BJ (cell line): ENCODE results near the gene CALD1. TPM values are rescaled to one million over a fixed set of nuclear protein-coding genes. Genes with fewer than 3 reads are reported as not detected.

Experiments
- CTCF ChIA-PET: fragments of 350-600 bp; formaldehyde crosslinking; extraction: SDS; loops from one replicate; lab custom pipeline; 2021; ENCODE audit warnings: antibody characterized with exemption, inconsistent platforms; lab: Yijun Ruan, JAX
- POLR2A ChIA-PET: fragments of 300-600 bp; sonication (Branson Sonifier 250); formaldehyde crosslinking; extraction: SDS; loops from one replicate; lab custom pipeline; 2021; ENCODE audit warnings: antibody characterized with exemption; lab: Charles Lee
- DNase-seq: peaks from one replicate; pipeline ENCODE4 v3.0.0-alpha.2; 2011; ENCODE audit warnings: low read depth
- H3K27me3 ChIP-seq: 2 replicates; pipeline ENCODE4 v1.6.0; 2011; ENCODE audit warnings: low read length; ENCODE audit not compliant: control insufficient read depth, insufficient read depth
- H3K36me3 ChIP-seq: 2 replicates; pipeline ENCODE4 v1.5.1; 2011; ENCODE audit warnings: low read length; ENCODE audit not compliant: control insufficient read depth, insufficient read depth
- H3K4me3 ChIP-seq: 2 replicates; pipeline ENCODE4 v1.5.1; 2011; ENCODE audit warnings: low read depth, mild to moderate bottlenecking, control low read depth, low read length
- polyA plus RNA-seq: library from polyadenylated mRNA; depleted of rRNA; stranded (reverse); fragments of >200 nt; gene quantifications from 2 replicates; pipeline ENCODE4 v1.2.3, GENCODE V29; 2011
- TF ChIP-seq, protein P1 (sequence below): IDR thresholded peaks from 2 replicates; pipeline ENCODE4 v1.5.1; 2011; ENCODE audit warnings: low read depth, mild to moderate bottlenecking, control low read depth, inconsistent platforms, low read length, moderate library complexity; ENCODE audit not compliant: insufficient read depth

CALD1 gene
- polyA plus RNA-seq, 1 experiment, result 1,629 TPM

DNA sequence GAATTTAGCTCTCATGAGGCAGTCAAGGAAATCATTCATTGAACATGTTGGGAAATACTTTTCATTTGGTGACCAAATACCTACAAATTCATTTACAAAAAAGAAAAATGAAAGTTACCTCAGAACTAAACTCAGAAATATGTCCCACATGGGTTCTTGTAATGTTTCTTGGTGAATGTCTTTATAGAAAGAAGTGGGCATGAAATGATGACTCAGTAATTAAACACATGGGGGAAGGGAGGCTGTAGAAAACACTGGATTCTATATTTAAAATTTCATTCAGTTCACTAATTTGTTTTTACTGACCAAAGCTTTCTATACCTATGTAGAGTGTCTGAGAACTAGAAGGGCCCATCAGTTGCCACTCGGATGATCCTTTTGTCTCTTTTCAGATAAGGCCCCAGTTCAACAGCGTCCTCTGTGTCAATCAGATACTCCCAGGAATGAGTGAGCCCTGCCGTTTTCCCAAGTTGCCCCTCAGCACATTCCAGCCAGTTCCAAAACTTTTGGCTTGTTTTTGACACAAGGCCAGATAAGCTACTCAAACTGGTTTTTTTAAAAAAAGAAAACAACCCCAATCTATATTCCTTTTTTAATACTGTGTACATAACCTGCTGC is 157.6 kb downstream of the CALD1 start:
- ChIA-PET CTCF (no interaction called here), POLR2A (interaction anchor here (0.5 kb wide), 1 partner anchor 149 kb away, joined by 3 read pairs; no protein-coding TSS in a partner anchor)
- TF ChIP-seq, protein P1, sequence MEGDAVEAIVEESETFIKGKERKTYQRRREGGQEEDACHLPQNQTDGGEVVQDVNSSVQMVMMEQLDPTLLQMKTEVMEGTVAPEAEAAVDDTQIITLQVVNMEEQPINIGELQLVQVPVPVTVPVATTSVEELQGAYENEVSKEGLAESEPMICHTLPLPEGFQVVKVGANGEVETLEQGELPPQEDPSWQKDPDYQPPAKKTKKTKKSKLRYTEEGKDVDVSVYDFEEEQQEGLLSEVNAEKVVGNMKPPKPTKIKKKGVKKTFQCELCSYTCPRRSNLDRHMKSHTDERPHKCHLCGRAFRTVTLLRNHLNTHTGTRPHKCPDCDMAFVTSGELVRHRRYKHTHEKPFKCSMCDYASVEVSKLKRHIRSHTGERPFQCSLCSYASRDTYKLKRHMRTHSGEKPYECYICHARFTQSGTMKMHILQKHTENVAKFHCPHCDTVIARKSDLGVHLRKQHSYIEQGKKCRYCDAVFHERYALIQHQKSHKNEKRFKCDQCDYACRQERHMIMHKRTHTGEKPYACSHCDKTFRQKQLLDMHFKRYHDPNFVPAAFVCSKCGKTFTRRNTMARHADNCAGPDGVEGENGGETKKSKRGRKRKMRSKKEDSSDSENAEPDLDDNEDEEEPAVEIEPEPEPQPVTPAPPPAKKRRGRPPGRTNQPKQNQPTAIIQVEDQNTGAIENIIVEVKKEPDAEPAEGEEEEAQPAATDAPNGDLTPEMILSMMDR, result no peak
- no peak overlapping the region for H3K4me3 ChIP-seq
- H3K27me3 ChIP-seq, result no peaks in the 10 kb centered on the region
- no peak for DNase-seq
- H3K36me3 ChIP-seq, result peaks cover 20% of the 10 kb centered on the region

DNA sequence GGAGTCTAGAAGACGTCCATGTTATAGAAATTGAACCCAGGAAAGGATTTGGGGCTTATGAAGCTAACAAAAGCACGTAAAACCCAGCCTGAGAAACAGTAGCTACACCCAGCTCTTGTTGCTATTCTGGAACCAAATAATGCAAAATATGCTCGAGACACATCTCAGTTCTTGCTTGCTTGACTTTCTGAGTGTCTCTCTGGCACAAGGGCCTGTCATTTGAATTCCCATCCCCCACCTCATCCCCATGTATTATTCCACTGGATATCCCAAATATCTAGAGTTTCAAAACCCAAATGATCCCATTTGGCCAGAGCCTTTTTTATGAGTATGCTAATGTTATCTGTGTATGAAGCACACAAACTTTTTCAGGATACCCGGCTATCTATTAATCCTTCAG is 158.7 kb downstream of the CALD1 start:
- CTCF ChIA-PET, result no interaction called here
- H3K36me3 ChIP-seq, result peaks cover 17% of the 10 kb centered on the region
- TF ChIP-seq, protein P1, result no peak

DNA sequence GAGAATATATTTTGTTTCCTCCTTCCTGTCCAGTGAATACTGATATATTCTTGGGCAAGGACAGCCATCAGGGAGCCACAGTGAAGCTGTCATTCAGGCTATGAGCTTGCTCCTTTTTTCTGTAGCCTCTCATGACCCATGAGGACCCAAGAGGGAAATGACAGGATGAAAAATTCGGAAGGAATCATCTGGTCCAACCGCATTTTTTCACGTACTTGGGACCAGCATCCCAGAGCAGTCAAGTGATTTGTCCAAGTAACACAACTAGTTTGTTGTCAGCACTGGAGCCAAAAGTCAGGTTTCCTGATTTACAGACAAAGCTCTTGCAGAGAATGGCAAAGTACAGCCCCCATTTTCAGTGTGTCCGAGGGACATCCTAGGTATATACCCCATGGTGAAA is 159.7 kb downstream of the CALD1 start:
- Histone ChIP-seq H3K27me3 (no peaks in the 10 kb centered on the region), H3K4me3 (no peak overlapping the region), H3K36me3 (peaks cover 14% of the 10 kb centered on the region)
- CTCF ChIA-PET, result no interaction called here
- DNase-seq, result no peak
- TF ChIP-seq, protein P1, result no peak
- POLR2A ChIA-PET, result no interaction called here

More for the DNA sequence above, 158.7 kb downstream of the CALD1 start:
- DNase-seq, result no peak
- POLR2A ChIA-PET, result no interaction called here
- Histone ChIP-seq H3K4me3 (no peak overlapping the region), H3K27me3 (no peaks in the 10 kb centered on the region)

DNA sequence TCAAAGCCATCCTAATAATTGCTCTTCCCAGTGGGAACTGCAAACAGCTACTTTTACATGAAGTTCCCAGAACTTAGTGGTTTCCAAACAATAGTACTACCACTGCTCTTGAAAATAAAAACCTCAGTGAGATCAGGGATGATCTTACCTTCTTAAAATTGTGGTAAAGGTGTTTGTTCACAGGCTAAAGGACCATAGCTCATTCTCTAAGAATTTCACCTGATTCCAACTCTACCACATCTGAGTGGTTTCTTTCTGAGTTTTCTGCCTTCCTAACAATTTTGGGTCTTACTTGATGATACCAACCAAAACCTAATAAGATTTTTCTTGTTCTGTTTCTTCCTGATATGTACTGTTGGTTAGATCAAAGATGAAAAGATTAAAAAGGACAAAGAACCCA is 161.3 kb downstream of the CALD1 start:
- TF ChIP-seq, protein P1, result no peak
- no peaks in the 10 kb centered on the region for H3K27me3 ChIP-seq
- H3K4me3 ChIP-seq, result no peak overlapping the region
- ChIA-PET POLR2A (no interaction called here), CTCF (no interaction called here)
- peaks cover 12% of the 10 kb centered on the region for H3K36me3 ChIP-seq
- no peak for DNase-seq

DNA sequence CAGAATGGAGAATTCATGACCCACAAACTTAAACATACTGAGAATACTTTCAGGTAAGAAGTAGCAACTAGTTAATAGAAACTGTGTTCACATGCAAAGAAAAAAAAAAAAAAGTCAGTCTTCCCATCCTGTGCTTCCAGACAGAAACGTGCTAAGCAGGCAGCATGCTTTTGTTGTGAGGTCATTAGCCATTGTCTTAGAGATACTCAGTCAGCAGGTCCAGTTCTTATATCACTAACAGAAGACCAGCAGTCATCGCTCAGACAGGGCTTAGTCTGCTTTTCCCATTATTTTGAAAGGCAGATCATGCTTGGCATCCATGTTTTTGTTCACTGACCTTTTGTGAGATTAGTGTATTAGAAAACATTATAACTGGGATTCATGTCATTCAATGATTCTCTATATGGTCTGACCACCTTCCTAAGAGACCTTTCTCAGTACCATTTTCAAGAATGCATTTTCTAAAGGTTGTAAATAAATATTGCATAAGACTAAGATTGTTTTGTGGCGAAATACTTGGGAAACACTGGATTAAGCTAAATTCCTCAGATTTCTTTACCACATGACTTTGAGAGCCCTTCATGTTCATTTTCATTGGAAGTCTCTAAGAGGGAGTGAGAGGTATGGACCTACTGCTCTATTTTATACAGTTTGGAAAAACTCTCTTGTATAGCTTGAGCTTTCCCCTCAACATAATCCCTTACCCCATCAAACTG is 161.9 kb downstream of the CALD1 start:
- Histone ChIP-seq H3K36me3 (peaks cover 12% of the 10 kb centered on the region), H3K4me3 (no peak overlapping the region), H3K27me3 (no peaks in the 10 kb centered on the region)
- POLR2A ChIA-PET, result interaction anchor here (0.9 kb wide), 1 partner anchor 21 kb away, joined by 3 read pairs; no protein-coding TSS in a partner anchor
- TF ChIP-seq, protein P1, result no peak
- DNase-seq, result peak; percentile 81
- CTCF ChIA-PET, result no interaction called here
